Measurements from ENCODE around the gene TOR1B.

Gene TOR1B

GRCh38 chr9:129845373-129845772 is 42.4 kb downstream of the TOR1B start:
- no peak for DNase-seq (ENCODE audit: low read depth in 2 of 2)

GRCh38 chr9:129848712-129849441 is 45.9 kb downstream of the TOR1B start:
- DNase-seq (ENCODE audit: low read depth in 2 of 2): no peak

GRCh38 chr9:129849901-129850300 is 46.9 kb downstream of the TOR1B start:
- DNase-seq (ENCODE audit: low read depth in 2 of 2): no peak

GRCh38 chr9:129850821-129851550 is 48.0 kb downstream of the TOR1B start:
- DNase-seq (ENCODE audit: low read depth in 2 of 2): no peak

- DNase-seq (ENCODE audit: low read depth in 2 of 2): no peak
Observed at GRCh38 chr9:129851821-129852220, 48.8 kb downstream of the TOR1B start.

- DNase-seq (ENCODE audit: low read depth in 2 of 2): no peak
Observed at GRCh38 chr9:129852579-129852978, 49.6 kb downstream of the TOR1B start.

GRCh38 chr9:129853614-129854013 is 50.6 kb downstream of the TOR1B start:
- no peak for DNase-seq (ENCODE audit: low read depth in 2 of 2)

GRCh38 chr9:129854588-129855110 is 51.7 kb downstream of the TOR1B start:
- DNase-seq (ENCODE audit: low read depth in 2 of 2): no peak

- DNase-seq (ENCODE audit: low read depth in 2 of 2): no peak
Observed at GRCh38 chr9:129857207-129857606, 54.2 kb downstream of the TOR1B start.

- DNase-seq (ENCODE audit: low read depth in 2 of 2): no peak
Observed at GRCh38 chr9:129858167-129858962, 55.4 kb downstream of the TOR1B start.
